Nephron progenitor cell (in vitro differentiated cells): ENCODE results near the gene POU2F3.
A peak's percentile ranks its signal among the peaks of the same experiment; 100 is the strongest.

Experiments used
- DNase-seq: peaks from one replicate; pipeline ENCODE4 v3.0.0; 2021
- H3K27ac Mint-ChIP-seq: 2 replicates; pipeline ENCODE4 v1.8.0; 2021; ENCODE audit warnings: mild to moderate bottlenecking, moderate library complexity, mixed read lengths
- H3K27me3 Mint-ChIP-seq: 2 replicates; pipeline ENCODE4 v1.8.0; 2021; ENCODE audit warnings: mild to moderate bottlenecking, low read depth, mixed read lengths; ENCODE audit not compliant: poor library complexity
- H3K36me3 Mint-ChIP-seq: 2 replicates; pipeline ENCODE4 v1.8.0; 2021; ENCODE audit warnings: low read depth, mixed read lengths
- H3K4me1 Mint-ChIP-seq: 2 replicates; pipeline ENCODE4 v1.8.0; 2021; ENCODE audit warnings: mixed read lengths
- H3K4me3 Mint-ChIP-seq: 2 replicates; pipeline ENCODE4 v1.8.0; 2021; ENCODE audit warnings: mild to moderate bottlenecking, moderate library complexity, mixed read lengths
- H3K9me3 Mint-ChIP-seq: 2 replicates; pipeline ENCODE4 v1.8.0; 2021; ENCODE audit warnings: mild to moderate bottlenecking, moderate library complexity, mixed read lengths
- TF ChIP-seq, protein P1 (sequence below): fragments of 200-600 bp; sonication (generic); IDR thresholded peaks from 2 replicates; pipeline ENCODE4 v1.5.0; 2021; ENCODE audit warnings: antibody characterized with exemption

POU2F3 gene

DNA sequence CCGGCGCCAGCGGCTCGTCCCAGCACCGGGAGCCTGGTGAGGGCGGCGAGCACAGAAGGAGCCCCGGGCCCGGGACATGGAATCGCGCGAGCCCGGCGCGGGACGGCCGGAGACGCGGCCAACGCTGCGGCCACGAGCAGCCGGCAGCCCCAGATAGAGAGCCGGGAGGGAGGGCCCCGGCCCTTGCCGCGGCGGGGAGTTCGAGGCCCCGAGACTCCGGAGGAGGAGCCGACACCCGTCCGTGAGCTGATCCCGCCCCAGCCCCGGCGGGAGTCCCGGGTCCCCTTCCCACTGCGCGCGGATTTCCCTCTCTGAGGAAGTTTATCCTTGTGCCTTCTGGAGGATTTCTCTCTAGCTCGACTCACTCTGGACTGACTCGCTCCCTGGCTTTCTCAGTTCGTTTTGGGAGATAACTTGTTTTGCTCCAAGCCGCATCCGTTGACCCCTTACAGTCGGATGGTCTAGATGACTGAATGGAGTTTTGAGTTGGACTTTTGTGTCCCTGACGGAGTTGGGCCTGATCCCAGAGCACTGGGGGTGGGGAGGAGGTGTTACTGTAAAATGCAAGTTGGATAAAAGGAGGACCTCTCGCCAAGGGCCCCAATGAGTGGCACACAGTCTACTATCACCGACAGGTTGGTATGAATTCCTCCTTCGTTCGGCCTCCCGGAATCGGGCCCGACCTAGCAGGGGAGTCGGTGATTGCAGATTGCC is 96.9 kb downstream of the POU2F3 start:
- peak overlapping the region; percentile 99 for H3K27ac Mint-ChIP-seq
- TF ChIP-seq, protein P1, sequence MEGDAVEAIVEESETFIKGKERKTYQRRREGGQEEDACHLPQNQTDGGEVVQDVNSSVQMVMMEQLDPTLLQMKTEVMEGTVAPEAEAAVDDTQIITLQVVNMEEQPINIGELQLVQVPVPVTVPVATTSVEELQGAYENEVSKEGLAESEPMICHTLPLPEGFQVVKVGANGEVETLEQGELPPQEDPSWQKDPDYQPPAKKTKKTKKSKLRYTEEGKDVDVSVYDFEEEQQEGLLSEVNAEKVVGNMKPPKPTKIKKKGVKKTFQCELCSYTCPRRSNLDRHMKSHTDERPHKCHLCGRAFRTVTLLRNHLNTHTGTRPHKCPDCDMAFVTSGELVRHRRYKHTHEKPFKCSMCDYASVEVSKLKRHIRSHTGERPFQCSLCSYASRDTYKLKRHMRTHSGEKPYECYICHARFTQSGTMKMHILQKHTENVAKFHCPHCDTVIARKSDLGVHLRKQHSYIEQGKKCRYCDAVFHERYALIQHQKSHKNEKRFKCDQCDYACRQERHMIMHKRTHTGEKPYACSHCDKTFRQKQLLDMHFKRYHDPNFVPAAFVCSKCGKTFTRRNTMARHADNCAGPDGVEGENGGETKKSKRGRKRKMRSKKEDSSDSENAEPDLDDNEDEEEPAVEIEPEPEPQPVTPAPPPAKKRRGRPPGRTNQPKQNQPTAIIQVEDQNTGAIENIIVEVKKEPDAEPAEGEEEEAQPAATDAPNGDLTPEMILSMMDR = no peak
- H3K4me1 Mint-ChIP-seq = peaks cover 46% of the 10 kb centered on the region
- H3K9me3 Mint-ChIP-seq = no peaks in the 10 kb centered on the region
- peak overlapping the region; percentile 99 for H3K4me3 Mint-ChIP-seq
- peaks cover 5% of the 10 kb centered on the region for H3K36me3 Mint-ChIP-seq
- DNase-seq = peak; percentile 40
- H3K27me3 Mint-ChIP-seq = no peaks in the 10 kb centered on the region

DNA sequence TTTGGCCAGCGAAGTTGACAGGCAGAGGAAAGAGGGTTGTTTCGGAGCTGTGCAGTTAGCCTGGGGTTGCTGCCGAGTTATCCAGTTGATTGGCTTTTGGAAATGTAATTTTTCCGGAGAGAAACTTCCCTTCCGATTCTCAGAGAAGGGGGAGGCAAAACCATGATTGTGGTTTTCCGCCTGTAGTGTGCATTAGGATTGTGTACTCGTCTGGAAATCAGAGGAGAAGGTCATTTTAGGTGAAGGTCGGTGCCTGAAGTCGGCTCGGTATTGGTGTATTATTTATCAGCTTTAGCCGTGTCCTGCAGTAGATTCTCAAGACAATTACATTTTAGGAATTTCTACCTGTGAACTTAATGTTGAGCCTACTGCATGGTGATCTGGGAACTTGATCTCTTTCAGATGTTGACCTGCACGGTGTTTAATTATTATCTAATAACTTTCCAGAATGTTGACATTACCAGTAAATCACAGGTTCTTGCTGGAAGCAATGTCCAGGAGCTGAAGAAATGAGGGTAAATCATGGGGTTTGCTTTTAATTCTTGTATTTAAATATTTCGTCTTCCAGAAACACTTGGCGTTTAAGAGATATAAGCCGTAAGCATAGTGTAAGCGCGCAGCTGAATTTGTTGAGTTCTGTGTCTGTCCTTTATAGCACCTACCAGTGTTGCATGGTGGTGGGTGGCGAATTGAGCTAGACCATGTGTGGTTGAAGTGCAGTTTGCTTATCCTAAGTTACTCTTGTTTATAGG is 97.6 kb downstream of the POU2F3 start:
- TF ChIP-seq, protein P1 = no peak
- H3K4me1 Mint-ChIP-seq = peaks cover 54% of the 10 kb centered on the region
- DNase-seq = no peak
- H3K27me3 Mint-ChIP-seq = no peaks in the 10 kb centered on the region
- H3K27ac Mint-ChIP-seq = peak overlapping the region; percentile 99
- H3K36me3 Mint-ChIP-seq = peaks cover 9% of the 10 kb centered on the region
- H3K4me3 Mint-ChIP-seq = peak overlapping the region; percentile 99
- H3K9me3 Mint-ChIP-seq = no peaks in the 10 kb centered on the region

DNA sequence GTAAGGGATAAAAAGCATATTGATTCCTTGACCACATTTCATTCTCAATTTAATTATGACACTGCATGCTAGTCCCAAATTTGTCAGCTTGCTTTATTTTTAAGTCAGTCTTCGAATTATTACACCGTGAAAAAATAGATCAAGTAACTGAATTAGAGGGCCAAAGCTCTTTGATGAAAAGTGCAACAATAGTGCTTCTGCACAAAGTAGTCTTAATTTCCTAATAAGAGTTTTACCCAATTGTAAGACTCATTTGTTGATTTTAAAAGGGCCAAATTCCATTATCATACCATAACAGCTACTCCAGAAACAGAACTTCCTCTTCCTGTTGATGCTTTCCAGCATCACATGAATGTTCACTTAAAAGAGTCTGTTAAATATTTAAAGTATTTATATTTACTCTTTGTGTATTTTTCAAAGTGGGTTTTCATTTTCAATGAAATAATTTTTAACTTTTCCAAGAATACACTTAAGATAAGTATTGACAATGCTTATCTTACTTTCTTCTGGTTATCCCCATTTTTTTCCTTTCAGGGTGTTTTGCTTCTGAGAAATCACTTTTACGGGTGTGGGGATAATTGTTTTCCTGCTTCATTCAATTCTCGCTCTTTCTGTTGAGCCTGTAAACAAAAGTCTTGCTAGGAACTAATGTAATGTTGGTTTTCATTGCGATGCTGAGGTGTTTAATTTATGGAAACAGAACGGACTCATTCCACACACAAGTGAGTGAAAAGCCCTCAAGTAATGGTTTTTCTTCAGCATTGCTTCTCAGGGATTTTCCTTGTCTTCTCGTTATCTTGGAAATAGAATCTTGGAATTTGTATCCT is 98.4 kb downstream of the POU2F3 start:
- peak overlapping the region; percentile 83 for H3K27ac Mint-ChIP-seq
- H3K4me1 Mint-ChIP-seq = peaks cover 54% of the 10 kb centered on the region
- TF ChIP-seq, protein P1 = no peak
- DNase-seq = no peak
- peaks cover 9% of the 10 kb centered on the region for H3K36me3 Mint-ChIP-seq
- H3K27me3 Mint-ChIP-seq = no peaks in the 10 kb centered on the region
- H3K9me3 Mint-ChIP-seq = no peaks in the 10 kb centered on the region
- peak overlapping the region; percentile 99 for H3K4me3 Mint-ChIP-seq

DNA sequence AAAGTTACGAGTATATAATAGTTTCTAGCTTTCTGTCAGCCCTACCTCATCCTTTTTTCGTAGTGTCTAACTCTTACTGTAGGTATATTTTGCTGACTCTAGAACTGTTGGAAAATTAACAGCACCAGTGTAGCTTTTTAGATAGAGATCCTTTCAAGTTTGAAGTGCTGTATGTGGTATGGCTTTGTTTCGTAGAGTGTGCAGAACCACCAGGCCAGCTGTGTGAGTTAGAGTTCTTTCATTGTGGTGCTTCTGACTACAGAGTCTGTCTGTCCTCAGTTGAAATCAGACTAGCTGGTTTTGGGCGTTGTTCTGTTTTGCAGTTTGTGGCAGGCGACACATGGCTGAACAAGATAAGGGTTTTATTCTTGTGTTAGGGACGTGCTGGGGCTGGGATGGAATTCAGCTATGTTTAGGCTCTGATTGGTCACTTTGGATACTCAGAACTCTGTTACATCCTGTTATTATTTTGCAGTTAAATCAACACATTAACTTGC is 99.5 kb downstream of the POU2F3 start:
- peak overlapping the region; percentile 99 for H3K4me3 Mint-ChIP-seq
- no peak for DNase-seq
- H3K4me1 Mint-ChIP-seq = peaks cover 63% of the 10 kb centered on the region
- H3K27me3 Mint-ChIP-seq = no peaks in the 10 kb centered on the region
- H3K27ac Mint-ChIP-seq = no peak overlapping the region
- H3K9me3 Mint-ChIP-seq = no peaks in the 10 kb centered on the region
- H3K36me3 Mint-ChIP-seq = peaks cover 9% of the 10 kb centered on the region
- TF ChIP-seq, protein P1 = no peak

DNA sequence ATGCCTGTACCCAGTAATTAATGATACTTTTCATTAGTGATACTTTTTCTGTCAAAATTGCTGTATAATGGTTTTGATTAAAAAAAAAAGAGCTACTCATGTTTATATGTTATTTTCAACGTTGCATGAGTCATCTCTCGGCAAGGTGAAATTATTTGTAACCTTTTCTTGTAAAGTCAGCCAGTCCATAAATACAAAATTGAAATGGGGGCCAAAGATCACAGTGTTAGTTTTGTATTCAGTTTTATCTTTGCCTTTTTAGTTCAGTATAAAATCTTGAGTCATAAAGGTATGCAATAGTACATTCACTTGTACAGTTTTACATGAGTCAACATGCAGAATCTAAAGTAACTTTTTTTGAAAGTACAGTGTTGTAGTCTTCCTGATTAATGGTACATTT is 100.6 kb downstream of the POU2F3 start:
- H3K4me1 Mint-ChIP-seq = peaks cover 65% of the 10 kb centered on the region
- TF ChIP-seq, protein P1 = no peak
- H3K27me3 Mint-ChIP-seq = no peaks in the 10 kb centered on the region

More for the DNA sequence above, 100.6 kb downstream of the POU2F3 start:
- no peak overlapping the region for H3K27ac Mint-ChIP-seq
- H3K4me3 Mint-ChIP-seq = no peak overlapping the region
- H3K36me3 Mint-ChIP-seq = peaks cover 9% of the 10 kb centered on the region
- H3K9me3 Mint-ChIP-seq = no peaks in the 10 kb centered on the region
- no peak for DNase-seq
